ENCODE results near the gene GREB1L.
A peak's percentile ranks its signal among the peaks of the same experiment; 100 is the strongest.

GREB1L gene

DNA sequence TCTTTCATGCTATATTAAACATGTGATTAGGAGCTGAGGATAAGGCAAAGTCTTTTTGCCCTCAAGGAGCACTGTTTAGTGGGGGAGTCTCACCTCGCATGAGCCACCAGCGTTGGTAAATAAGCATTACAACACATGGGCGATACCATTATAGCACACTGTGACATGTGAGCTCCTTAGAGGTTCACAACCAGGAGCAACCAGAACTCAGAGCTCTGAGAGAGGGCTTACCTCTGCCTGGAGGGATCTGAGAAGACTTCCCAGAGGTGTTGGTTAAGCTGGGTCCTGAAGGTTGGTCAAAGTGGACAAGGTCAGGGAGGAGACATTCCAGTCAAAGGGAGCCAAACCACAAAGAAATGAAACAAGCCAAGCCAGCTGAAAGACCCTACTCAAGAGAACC, 199.6 kb downstream of the GREB1L start:
- Histone ChIP-seq H3K4me1 (no peaks in the 10 kb centered on the region), H3K9me3 (no peaks in the 10 kb centered on the region), H3K27me3 (no peaks in the 10 kb centered on the region), H3K36me3 (no peaks in the 10 kb centered on the region), H3K4me3 (ENCODE audit: low read depth, low read length) (no peak overlapping the region)
- DNase-seq = no peak
- TF ChIP-seq, protein P1, sequence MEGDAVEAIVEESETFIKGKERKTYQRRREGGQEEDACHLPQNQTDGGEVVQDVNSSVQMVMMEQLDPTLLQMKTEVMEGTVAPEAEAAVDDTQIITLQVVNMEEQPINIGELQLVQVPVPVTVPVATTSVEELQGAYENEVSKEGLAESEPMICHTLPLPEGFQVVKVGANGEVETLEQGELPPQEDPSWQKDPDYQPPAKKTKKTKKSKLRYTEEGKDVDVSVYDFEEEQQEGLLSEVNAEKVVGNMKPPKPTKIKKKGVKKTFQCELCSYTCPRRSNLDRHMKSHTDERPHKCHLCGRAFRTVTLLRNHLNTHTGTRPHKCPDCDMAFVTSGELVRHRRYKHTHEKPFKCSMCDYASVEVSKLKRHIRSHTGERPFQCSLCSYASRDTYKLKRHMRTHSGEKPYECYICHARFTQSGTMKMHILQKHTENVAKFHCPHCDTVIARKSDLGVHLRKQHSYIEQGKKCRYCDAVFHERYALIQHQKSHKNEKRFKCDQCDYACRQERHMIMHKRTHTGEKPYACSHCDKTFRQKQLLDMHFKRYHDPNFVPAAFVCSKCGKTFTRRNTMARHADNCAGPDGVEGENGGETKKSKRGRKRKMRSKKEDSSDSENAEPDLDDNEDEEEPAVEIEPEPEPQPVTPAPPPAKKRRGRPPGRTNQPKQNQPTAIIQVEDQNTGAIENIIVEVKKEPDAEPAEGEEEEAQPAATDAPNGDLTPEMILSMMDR (IDR thresholded peaks at IDR 0.05; ENCODE audit: low read depth, low read length) = no peak

DNA sequence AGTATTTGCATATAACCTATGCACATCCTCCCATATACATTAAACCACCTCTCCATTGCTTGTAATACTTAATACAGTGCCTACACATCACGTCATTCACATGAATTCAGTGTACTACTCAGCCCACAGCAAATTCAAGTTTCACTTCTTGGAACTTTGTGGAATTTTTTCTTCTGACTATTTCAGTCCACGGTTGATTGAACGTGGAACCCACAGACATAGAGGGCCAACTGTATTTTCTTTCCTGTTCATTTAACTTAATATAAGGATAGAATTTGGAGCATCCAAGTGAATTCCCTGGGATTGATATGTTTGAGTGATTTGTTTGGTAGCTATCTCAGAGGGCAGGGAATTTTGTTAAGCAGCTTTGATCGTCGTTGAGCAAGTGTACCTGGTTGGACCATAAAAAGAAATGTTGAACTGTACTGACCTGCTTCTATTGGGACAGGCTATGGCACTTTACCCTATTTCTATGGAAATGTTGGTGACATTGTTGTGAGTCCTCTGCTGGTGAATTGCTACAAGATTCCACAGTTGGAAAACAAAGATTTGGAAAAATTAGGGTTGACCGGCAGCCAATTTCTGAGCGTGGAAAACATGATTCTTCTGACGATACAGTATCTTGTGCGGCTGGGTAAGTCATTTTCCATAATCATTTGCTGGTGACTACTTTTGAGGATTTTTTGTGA, 201.9 kb downstream of the GREB1L start:
- TF ChIP-seq, protein P1 (IDR thresholded peaks at IDR 0.05; ENCODE audit: low read depth, low read length) = no peak
- Histone ChIP-seq H3K4me3 (ENCODE audit: low read depth, low read length) (no peak overlapping the region), H3K27me3 (no peaks in the 10 kb centered on the region), H3K36me3 (no peaks in the 10 kb centered on the region), H3K4me1 (no peaks in the 10 kb centered on the region), H3K9me3 (no peaks in the 10 kb centered on the region)
- no peak for DNase-seq

GRCh38 chr18:21444465-21445212, 202.6 kb downstream of the GREB1L start:
- Histone ChIP-seq H3K36me3 (no peaks in the 10 kb centered on the region), H3K27me3 (no peaks in the 10 kb centered on the region), H3K4me1 (no peaks in the 10 kb centered on the region), H3K9me3 (no peaks in the 10 kb centered on the region), H3K4me3 (ENCODE audit: low read depth, low read length) (no peak overlapping the region)
- DNase-seq = peak; percentile 20
- TF ChIP-seq, protein P1 (IDR thresholded peaks at IDR 0.05; ENCODE audit: low read depth, low read length) = peak; percentile 69

DNA sequence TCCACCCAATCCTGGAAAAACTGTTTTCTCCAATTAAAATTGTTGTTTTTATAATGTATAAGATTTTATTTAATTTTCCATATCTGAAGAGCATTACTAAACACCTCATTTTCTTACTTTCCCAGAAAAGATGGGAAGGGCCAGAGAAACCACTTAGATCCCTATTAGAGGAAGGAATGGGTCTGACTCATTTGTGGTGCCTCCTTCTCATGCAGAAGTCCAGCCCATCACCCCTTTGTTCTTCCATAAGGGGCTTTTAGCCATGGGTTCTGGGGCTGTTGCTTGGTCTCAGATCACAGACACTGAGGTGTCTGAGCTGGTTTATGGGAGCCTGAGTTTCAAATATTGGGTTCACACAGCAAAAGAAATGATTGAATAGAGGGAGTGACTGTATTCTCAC, 206.3 kb downstream of the GREB1L start:
- Histone ChIP-seq H3K27me3 (no peaks in the 10 kb centered on the region), H3K36me3 (no peaks in the 10 kb centered on the region), H3K4me3 (ENCODE audit: low read depth, low read length) (no peak overlapping the region), H3K9me3 (no peaks in the 10 kb centered on the region), H3K4me1 (no peaks in the 10 kb centered on the region)
- DNase-seq = no peak
- TF ChIP-seq, protein P1 (IDR thresholded peaks at IDR 0.05; ENCODE audit: low read depth, low read length) = no peak

- TF ChIP-seq, protein P1 (IDR thresholded peaks at IDR 0.05; ENCODE audit: low read depth, low read length) = no peak
- no peaks in the 10 kb centered on the region for H3K4me1 ChIP-seq
- no peak overlapping the region for H3K4me3 ChIP-seq (ENCODE audit: low read depth, low read length)
- H3K27me3 ChIP-seq = no peaks in the 10 kb centered on the region
- no peak for DNase-seq
- no peaks in the 10 kb centered on the region for H3K9me3 ChIP-seq
- H3K36me3 ChIP-seq = no peaks in the 10 kb centered on the region
Measured at GRCh38 chr18:21449367-21450290, 207.6 kb downstream of the GREB1L start.

All from BE2C (cell line).